Urinary bladder (tissue), 4 donors: ENCODE data around the gene SNRPF. TPM values are rescaled to one million over a fixed set of nuclear protein-coding genes. Genes with fewer than 3 reads are reported as not detected.
"Not testable (repeated sequence)": the region's sequence is repeated elsewhere in the genome, so short reads cannot be mapped to it uniquely, and the experiment has no call there.

Experiments used
- DNase-seq: peaks from one replicate; pipeline ENCODE4 v3.0.0-alpha.2; 2015; ENCODE audit errors: extremely low spot score
- H3K27ac ChIP-seq: one replicate; pipeline ENCODE4 v1.5.1; 2013; ENCODE audit warnings: low read depth, mild to moderate bottlenecking, moderate library complexity
- H3K36me3 ChIP-seq: one replicate; pipeline ENCODE4 v1.6.1; 2013; ENCODE audit warnings: mild to moderate bottlenecking, moderate library complexity; ENCODE audit not compliant: insufficient read depth
- H3K4me1 ChIP-seq: one replicate; pipeline ENCODE4 v1.6.1; 2013; ENCODE audit warnings: mild to moderate bottlenecking, moderate library complexity; ENCODE audit not compliant: insufficient read depth
- H3K4me3 ChIP-seq: one replicate; pipeline ENCODE4 v1.5.1; 2013; ENCODE audit warnings: low read depth, low read length
- WGBS: extraction: QIAGEN DNeasy Blood & Tissue Kit; methylation state at CpG from one replicate; pipeline ENCODE4 v1.1.7; 2013; 5-methylcytosine and 5-hydroxymethylcytosine counted together
- polyA plus RNA-seq: library from polyadenylated mRNA; stranded (reverse); fragments of 200-250 nt; gene quantifications from one replicate; pipeline ENCODE4 v1.2.3, GENCODE V29; 2013
- total RNA-seq: library from RNA; depleted of rRNA; stranded (reverse); fragments of >200 nt; gene quantifications from one replicate; pipeline ENCODE4 v1.2.3, GENCODE V29; 2014
- donor health status: healthy with polysubstance abuse.
- donor health status: healthy.

The SNRPF gene
- total RNA-seq (12.3 TPM), polyA plus RNA-seq (21.8 TPM)

DNA sequence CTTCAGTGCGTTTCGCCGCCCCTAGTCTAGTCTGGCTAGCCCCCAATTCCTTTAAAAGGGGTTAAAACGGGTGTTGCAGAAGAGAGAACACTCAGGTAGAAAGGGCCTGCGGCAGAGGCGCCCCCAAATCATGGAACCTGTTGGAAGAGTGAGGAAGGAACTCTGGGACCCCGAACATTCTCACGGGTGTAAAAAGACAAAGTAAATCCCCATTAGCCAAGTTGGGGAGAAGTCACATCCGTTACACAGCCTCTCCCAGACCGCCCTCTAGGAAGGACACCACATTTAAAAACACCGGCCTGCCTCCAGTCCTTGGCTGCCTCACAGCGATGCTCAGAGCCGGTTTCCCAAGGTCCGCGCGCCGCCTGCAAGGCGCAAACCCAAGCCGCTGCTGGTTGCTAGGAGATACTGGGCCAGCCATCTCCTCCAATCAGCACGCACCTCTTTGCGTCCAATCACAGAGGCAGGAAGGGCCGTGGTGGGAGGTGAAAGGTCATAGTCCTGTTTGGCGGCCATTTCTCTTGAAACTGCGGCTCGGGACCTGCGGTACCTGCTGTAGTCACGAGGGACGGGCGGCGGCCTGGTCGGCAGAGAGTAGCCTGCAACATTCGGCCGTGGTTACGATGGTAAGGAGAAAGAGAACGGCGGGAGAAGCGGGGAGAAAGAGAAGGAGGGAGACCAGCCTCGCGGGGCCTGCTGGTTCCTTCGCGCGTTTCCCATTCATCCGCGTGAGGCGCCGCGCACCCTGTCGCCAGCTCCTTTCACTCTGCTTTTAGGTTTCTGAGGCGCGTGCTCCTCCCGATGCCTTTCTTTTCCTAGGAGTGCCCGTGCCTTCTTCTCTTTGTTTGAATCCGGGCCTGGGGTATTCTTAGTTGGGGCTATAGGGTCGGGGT is at the start of gene SNRPF:
SNRPF (plus strand) TSS at position 502 of the 893 bp plus-strand sequence; CDS start at position 624, 122 bp downstream.
- peak; percentile 95 for DNase-seq
- Histone ChIP-seq H3K36me3 (peaks cover 2% of the 10 kb centered on the region), H3K4me3 (peak within 1 kb of the TSS; percentile 82), H3K27ac (no peak within 1 kb of the TSS), H3K4me1 (no peaks in the 10 kb centered on the region)
- under 1% methylated on average over 54 of the region's 54 CpGs for WGBS

DNA sequence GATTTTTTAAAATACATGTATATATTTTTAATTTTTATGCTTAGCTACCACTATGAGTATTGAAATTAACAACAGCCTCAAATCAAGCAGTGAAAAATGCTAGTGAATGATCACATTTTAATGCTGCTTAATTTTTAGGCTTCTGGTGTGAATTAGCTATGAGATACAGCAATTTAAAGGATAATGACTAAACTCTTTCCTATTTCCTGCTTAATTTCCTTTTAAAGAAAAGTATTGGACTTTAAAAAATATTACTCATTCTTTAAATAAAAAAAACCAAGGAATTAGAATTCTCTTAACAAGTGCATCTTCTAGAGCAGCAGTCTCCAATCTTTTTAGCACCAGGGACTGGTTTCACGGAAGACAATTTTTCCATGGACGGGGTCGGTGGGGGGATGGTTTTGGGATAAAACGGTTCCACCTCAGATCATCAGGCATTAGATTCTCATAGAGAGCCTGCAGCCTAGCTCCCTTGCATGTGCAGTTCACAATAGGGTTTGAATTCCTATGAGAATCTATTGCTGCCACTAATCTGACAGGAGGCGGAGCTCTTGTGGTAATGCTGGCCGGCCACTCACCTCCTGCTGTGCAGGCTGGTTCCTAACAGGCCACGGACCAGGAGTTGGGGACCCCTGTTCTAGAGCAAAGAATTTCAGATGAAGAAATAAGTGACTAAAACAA is 49.6 kb upstream of the SNRPF start:
- H3K27ac ChIP-seq, result no peak overlapping the region
- no peaks in the 10 kb centered on the region for H3K36me3 ChIP-seq
- no peak for DNase-seq
- WGBS, result 90% methylated on average over 7 of the region's 7 CpGs
- no peaks in the 10 kb centered on the region for H3K4me1 ChIP-seq
- H3K4me3 ChIP-seq, result no peak overlapping the region

DNA sequence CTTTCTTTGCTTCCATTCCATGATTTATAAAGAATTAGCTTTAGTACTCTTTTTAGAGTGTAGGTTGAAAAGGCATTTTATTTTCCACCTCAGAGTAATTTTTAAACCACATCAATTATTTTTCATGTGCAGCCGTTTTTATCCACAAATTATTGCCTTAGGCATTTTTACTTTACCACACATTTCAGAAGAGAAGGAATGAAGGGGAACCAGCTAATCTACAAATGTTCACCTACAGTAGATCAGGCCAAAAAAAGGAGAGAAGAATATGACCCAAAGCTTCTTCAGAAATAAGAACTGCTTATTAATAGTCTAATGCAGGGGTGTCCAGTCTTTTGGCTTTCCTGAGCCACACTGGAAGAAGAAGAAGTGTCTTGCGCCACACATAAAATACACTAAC is 48.3 kb upstream of the SNRPF start:
- H3K27ac ChIP-seq, result no peak overlapping the region
- 58% methylated on average over 2 of the region's 2 CpGs for WGBS
- no peak overlapping the region for H3K4me3 ChIP-seq
- H3K4me1 ChIP-seq, result no peaks in the 10 kb centered on the region
- DNase-seq, result no peak
- no peaks in the 10 kb centered on the region for H3K36me3 ChIP-seq

DNA sequence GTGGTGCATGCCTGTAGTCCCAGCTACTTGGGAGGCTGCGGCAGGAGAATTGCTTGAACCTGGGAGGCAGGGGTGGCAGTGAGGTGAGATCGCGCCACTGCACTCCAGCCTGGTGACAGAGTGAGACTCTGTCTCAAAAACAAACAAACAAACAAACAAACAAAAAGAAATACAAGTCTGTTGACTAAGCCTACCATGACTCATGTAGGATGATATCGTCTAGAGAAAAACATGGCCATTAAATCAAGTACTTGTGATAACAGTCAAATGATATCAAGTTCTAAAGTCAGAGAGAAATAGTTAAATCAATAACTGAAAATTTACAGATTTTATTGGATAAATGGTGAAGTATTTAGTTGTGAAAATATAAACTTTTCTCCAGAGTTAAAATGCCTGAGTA is 46.6 kb upstream of the SNRPF start:
- not testable (repeated sequence) for H3K27ac ChIP-seq, DNase-seq, H3K36me3 ChIP-seq, H3K4me1 ChIP-seq, H3K4me3 ChIP-seq
- 88% methylated on average over 4 of the region's 4 CpGs for WGBS

DNA sequence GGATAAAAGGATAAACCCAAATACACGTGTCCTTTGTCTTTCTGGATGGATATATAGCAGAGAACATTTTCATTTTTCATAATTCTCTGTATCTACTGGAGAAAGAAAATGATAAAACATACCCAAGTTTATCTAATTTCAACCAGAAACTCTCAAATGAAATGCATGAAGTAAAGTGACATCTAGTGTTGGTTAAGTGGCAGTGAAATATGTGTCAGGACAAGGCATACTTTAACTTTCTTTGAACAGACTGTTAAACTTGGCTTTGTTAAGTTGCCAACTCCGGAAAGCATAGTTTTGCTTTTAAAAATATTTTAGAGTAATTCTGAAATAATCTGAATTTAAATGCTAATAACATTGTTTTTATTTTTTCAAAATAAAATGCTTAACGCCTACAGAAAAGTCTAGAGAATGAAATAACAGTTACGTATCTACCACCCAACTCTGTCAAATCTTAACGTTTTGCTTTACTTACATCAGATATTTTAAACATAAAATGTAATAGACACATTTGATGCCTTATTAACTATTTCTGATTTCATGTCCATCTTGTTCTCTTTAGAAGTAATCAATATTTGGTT is 43.0 kb upstream of the SNRPF start:
- no peak overlapping the region for H3K4me3 ChIP-seq
- H3K27ac ChIP-seq, result no peak overlapping the region
- no peaks in the 10 kb centered on the region for H3K4me1 ChIP-seq
- no peaks in the 10 kb centered on the region for H3K36me3 ChIP-seq
- no peak for DNase-seq
- WGBS, result 49% methylated on average over 5 of the region's 5 CpGs

DNA sequence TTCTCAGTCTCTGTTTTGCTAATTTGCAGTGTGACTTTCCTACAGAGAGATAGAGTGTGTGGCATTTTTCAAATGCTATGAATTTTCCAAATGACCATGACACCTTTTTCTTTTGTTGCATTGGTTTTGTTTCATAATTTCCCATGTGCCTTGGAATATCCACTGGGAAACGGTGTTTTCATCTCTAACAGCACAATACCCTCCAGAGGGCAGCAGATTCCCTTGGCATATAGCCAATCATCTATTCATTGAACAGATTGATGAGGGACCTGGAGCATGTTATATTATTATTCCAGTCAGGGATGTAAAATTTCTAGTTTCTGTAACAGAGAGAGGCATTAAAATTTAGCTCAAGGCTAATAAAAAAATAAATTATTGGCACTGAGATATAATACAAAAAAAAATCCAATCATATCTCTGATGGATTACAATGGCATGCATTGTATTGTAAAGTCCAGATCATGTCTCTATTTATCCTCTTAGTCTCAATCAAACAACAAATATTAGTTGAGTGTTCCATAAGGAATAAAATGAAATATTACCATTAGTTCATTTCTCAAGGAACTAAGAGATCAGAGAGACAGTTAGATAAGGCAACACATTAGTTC is 38.6 kb upstream of the SNRPF start:
- Histone ChIP-seq H3K27ac (no peak overlapping the region), H3K4me1 (no peaks in the 10 kb centered on the region), H3K36me3 (no peaks in the 10 kb centered on the region), H3K4me3 (no peak overlapping the region)
- no peak for DNase-seq
- WGBS, result 0% methylated on average over 1 of the region's 1 CpG

DNA sequence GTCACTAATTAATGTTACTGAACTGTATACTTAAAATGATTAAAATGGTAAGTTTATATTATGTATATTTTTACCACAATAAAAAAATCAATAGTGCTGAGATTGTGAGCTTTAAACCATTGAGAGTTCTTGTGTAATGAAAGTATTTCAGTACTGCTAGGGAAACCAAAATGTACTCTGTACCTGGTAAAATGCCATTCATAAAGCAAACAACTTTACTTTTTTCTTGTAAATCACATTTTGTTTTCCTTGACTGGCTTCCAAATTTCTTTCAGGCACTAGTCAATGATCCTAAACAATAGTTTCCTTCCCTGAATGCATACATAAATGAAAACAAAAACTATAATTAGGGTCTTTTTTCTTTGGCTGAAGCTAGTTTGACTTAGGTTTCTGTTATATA is 29.4 kb upstream of the SNRPF start:
- no peak overlapping the region for H3K4me3 ChIP-seq
- no peaks in the 10 kb centered on the region for H3K4me1 ChIP-seq
- H3K27ac ChIP-seq, result no peak overlapping the region
- DNase-seq, result no peak
- H3K36me3 ChIP-seq, result no peaks in the 10 kb centered on the region

DNA sequence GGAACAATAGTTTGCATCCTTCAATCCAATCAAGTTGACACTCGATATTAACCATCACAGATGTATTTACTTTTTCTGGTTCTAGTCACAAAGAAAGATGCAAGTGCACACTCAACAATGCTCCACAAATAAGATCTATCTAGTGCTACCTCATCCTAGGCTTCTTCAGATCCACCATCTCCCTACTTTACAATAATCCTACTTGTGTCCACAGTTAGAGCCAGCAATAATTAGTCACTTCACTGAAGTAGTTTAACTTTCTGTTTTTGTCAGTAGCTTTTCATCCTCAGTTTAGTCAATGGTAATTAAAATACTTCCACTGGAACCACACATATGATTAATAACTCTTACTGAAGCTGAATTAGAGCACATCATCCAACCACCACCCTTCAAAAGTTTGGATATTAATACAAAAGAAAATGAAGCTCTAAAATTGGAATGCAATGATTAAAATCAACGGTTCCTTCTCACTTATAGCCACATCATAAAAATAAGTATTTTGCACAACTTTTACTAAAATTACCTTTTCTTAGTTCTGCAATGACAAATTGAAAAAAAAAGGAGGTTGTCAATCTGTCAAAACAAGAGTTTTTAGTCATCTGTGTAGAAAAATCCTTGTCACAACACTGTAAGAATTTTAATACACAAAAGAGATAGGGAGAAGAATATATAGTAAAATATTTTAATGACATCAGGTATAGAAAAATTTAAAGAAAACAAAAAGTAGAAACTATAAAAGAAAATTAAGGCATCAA is 28.2 kb upstream of the SNRPF start:
- WGBS, result 83% methylated on average over 2 of the region's 2 CpGs
- DNase-seq, result no peak
- H3K4me1 ChIP-seq, result no peaks in the 10 kb centered on the region
- H3K4me3 ChIP-seq, result no peak overlapping the region
- H3K36me3 ChIP-seq, result no peaks in the 10 kb centered on the region
- no peak overlapping the region for H3K27ac ChIP-seq

DNA sequence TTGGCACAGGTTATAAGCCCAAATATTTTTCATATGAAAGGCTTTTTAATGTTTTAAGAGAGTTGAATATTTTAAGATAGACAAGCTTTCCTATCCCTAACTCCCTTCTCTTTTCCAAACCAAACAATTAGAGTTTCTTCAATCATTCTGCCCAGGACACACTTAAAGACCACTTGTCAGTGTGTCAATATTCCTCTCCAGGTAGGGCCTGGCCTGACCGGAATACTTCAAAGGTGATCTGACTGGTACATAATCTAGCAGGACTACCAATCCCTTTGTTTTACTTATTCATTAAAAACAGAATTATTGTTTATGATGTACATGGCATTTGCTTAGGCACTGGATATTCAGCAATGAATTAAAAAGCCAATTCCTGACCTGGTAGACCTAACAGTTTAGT is 24.2 kb upstream of the SNRPF start:
- no peaks in the 10 kb centered on the region for H3K36me3 ChIP-seq
- no peak overlapping the region for H3K27ac ChIP-seq
- no peaks in the 10 kb centered on the region for H3K4me1 ChIP-seq
- WGBS, result 90% methylated on average over 1 of the region's 1 CpG
- no peak for DNase-seq
- no peak overlapping the region for H3K4me3 ChIP-seq

DNA sequence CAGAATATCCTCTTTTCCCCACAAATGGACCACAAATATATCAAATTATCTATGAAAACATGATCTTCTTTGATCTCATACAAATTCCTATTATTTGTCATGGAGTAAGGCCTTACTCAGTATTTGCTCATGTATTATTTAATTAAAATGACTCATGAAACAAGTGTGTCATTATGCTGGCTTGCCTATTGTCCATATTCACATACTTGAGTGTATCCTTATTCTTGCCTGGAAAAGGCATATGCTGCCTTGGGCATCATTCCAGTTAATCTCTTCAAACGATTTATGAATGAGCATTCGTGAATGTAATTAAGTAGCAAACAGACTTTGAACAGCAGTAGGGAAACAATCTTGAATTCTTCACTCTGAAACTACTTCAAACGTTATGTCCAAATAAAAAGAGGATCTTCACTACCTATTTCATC is 22.6 kb upstream of the SNRPF start:
- no peak overlapping the region for H3K27ac ChIP-seq
- 7% methylated on average over 3 of the region's 3 CpGs for WGBS
- no peaks in the 10 kb centered on the region for H3K4me1 ChIP-seq
- no peak overlapping the region for H3K4me3 ChIP-seq
- no peaks in the 10 kb centered on the region for H3K36me3 ChIP-seq
- DNase-seq, result no peak

DNA sequence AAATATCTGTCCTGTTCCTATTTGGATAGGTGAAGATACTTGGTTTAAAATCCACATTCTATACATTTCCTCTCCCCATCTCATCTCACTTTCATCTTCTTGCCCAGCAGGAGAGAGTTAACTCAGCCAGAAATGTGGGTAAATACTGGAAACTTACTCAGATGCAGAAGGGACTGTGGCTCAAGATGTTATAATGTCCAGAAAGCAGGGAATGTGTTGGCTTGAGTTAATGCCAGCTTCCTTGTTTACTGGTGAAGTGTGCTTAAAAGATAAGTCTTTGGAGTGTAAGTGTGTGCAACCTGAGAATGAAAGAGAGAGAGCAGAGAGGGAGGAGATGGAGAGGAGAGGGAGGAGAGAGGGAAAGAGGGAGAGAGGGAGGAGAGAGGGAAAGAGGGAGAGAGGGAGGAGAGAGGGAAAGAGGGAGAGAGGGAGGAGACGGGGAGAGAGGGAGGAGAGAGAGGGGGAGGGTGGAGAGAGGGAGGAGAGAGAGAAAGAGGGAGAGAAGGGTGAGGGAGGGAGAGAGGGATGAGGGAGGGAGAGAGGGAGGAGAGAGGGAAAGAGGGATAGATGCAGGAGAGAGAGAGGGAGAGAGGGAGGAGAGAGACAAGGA is 22.0 kb upstream of the SNRPF start:
- WGBS, result 8% methylated on average over 1 of the region's 1 CpG
- no peaks in the 10 kb centered on the region for H3K36me3 ChIP-seq
- no peaks in the 10 kb centered on the region for H3K4me1 ChIP-seq
- DNase-seq, result no peak
- no peak overlapping the region for H3K4me3 ChIP-seq
- no peak overlapping the region for H3K27ac ChIP-seq

DNA sequence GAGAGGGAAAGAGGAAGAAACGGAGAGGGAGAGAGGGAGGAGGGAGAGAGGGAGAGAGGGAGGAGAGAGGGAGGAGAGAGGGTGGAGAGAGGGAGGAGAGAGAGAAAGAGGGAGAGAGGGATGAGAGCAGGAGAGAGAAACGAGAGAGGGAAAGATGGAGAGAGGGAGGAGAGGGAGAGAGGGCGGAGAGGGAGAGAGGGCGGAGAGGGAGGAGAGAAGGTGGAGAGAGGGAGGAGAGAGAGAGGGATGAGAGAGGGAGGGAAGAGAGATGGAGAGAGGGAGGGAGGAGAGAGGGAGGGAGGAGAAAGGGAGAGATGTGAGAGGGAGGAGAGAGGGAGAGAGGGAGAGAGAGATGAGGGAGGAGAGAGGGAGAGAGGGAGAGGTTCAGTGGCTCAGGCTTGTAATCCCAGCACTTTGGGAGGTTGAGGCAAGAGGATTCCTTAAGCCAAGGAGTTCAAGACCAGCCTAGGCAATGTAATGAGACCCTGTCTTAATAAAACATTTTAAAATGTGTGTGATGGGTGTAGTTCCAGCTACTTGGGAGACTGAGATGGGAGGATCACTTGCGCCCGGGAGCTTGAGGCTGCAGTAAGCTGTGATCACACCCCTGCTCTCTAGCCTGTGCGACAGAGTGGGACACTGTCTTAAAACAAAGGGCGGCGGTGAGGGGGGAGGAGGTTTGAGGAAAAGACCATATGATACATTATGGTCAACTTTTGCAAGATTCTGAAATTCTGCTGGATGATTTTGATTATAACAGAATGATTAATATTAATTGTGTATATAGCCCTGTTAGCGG is 21.3 kb upstream of the SNRPF start:
- WGBS, result 39% methylated on average over 10 of the region's 10 CpGs
- Histone ChIP-seq H3K4me3 (no peak overlapping the region), H3K36me3 (no peaks in the 10 kb centered on the region), H3K27ac (no peak overlapping the region), H3K4me1 (no peaks in the 10 kb centered on the region)
- DNase-seq, result no peak
